Activated CD4-positive, alpha-beta T cell treated with anti-CD3 and anti-CD28 coated beads, Interleukin-2, Interleukin-4, amounts not matched to agents 100 ng/mL and 50 ng/mL, durations not matched to agents 16 hours and 8 hours (primary cell): Measurements from ENCODE around the gene PRM1.

Experiments used
- DNase-seq: peaks from one replicate; pipeline ENCODE4 v3.0.0-alpha.2; 2020; ENCODE audit warnings: low spot score

PRM1 gene

GRCh38 chr16:11272921-11273720 is 8.0 kb downstream of the PRM1 start, which contains the start of gene PRM3:
Gene PRM3, minus strand, starts transcription at chr16:11273629. Its CDS starts 34 bp downstream, at chr16:11273595.
- no peak for DNase-seq

- DNase-seq: no peak
These were observed 8.6 kb downstream of the PRM1 start for GRCh38 chr16:11272484-11272883.

DNA sequence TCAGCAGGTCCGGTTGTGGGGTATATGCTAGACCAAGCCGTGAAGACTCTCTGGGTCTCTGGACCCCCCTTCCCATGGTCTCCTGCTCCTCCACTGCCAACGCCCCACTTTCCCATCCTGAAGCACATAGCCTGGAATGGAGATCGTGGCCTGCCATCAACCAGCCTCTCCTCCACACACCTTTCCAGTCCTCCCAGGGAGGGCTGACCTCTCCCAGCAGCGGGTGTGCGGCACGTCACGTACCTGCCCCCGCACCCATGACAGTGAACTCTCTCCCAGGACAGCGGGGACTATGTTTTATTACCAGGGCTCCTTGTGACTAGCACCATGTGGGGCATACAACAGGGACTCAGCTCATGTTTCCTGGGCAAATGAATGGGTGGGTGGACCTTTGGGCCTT is 9.5 kb downstream of the PRM1 start:
- DNase-seq: no peak

- no peak for DNase-seq
These were observed 10.4 kb downstream of the PRM1 start for GRCh38 chr16:11270602-11271162.

DNA sequence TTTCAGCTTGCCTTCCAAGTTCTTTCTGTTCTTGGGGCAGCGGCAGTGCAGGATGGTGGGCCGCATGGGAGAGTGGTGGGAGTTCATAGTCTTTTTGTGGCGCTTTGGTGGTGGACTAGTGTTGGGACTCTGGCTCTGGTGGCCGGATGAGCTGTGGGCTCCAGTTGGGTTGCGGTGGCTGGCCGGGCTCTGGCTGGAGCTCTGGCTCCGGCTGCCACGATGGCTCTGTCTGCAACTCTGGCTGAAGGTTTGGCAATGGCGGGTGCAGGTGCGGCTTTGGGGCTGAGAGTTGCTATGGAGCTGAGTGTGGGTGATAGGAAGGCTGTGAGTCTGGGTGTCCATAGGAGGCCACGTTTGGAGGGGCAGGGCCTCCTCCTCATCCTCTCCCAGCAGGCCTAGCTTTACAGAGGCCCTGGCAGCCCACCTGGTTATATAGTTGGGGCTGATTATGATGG is 12.2 kb downstream of the PRM1 start, which contains the start of gene TNP2:
Gene TNP2 (minus strand): TSS at position 405 of the 455 bp plus-strand sequence. CDS start 63 bp downstream, at position 342.
- DNase-seq: no peak

- no peak for DNase-seq
These were observed 16.0 kb downstream of the PRM1 start for GRCh38 chr16:11265124-11265523.

GRCh38 chr16:11264155-11264832 is 16.8 kb downstream of the PRM1 start:
- DNase-seq: no peak

- DNase-seq: peak; percentile 77
These were observed 17.4 kb downstream of the PRM1 start for GRCh38 chr16:11263737-11264136.

DNA sequence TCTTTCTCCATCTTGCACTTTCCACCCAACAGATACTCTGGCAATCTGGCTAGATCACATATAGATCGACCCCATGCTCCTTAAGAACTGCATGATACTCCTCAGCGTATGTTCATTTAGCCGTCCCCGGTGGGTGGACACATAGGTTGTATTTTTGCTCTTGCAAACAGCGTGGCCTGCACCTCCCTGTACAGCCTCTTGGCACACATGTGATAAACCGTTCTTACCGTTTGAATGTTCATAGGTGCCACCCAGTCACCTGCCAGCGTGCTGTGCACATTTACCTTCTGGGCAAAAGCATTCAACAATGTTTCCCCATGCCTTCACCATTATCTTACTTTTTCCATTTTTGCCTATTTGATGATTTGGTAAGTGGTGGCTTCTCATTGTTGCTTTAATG is 18.2 kb downstream of the PRM1 start:
- no peak for DNase-seq

- no peak for DNase-seq
These were observed 20.5 kb downstream of the PRM1 start for GRCh38 chr16:11260596-11260966.

GRCh38 chr16:11259655-11260595 is 21.2 kb downstream of the PRM1 start:
- no peak for DNase-seq

- DNase-seq: peak; percentile 83
These were observed 22.3 kb downstream of the PRM1 start for GRCh38 chr16:11258553-11259492.

- DNase-seq: peak; percentile 79
These were observed 23.8 kb downstream of the PRM1 start for GRCh38 chr16:11257131-11257938.

GRCh38 chr16:11256661-11257130 is 24.4 kb downstream of the PRM1 start:
- DNase-seq: no peak

DNA sequence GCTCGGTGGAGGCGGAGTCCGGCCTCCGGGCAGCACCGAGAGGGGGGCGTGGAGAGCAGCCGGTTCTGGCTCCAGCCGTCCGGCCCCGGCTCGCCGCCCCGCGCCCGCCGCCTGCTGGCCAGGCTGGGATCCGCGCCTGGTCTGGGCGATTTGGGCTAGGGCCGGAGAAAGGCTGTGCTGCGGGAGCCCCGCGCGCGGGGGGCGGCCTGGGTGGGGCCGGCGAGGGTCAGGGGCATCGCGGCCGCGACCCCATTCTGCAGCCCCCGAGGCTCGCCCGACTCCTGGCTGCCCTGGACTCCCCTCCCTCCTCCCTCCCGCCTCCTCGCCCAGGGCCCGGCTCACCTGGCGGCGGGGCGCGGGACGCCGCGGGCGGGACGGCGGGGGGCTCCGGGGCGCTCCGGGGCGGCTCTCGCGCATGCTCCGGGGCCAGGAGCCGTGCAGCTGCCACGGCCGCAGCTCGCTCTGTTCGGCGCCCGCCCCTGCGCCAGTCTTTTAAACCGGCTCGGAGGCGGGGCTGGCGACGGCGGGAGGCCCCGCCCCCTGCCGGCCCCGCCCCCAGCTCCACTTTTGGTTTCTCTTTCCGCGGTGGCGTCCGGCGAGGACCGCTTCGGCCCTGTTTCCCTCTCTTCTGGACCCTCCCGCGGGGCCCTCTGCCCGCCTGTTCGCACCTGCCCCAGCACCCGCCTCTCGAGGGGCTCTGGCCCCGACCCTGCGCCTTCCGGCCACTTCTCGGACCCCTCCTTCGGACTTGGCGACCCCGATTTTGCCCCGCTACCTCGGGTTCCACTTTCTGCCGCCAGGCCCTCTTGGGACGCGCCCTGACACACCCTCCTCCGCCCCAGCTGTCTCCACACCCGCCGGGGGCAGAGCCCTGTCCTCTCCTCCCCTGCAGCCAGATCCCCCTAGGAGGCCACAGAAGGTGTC is 25.1 kb downstream of the PRM1 start, which contains the start of gene SOCS1:
Gene SOCS1 (minus strand): TSS at position 468 of the 924 bp plus-strand sequence. CDS start 726 bp downstream, outside the sequence.
- DNase-seq: peak; percentile 89

- no peak for DNase-seq
These were observed 26.0 kb downstream of the PRM1 start for GRCh38 chr16:11254913-11255736.
